Peyer's patch (tissue), 4 donors: ENCODE results near the gene PRR23E. TPM values are rescaled to one million over a fixed set of nuclear protein-coding genes. Genes with fewer than 3 reads are reported as not detected.
A peak's percentile ranks its signal among the peaks of the same experiment; 100 is the strongest.

ENCODE experiments used
- DNase-seq, 3 donors: peaks; one replicate each; pipeline ENCODE4 v3.0.0-alpha.2; 2017 to 2019
- H3K27ac ChIP-seq, 4 donors: fragments of 200-600 bp; sonication (generic); one replicate each; pipeline ENCODE4 v1.5.1; 2016 to 2019
- H3K27me3 ChIP-seq, 2 donors: fragments of 200-600 bp; sonication (generic); one replicate each; pipeline ENCODE4 v1.5.1; 2019
- H3K36me3 ChIP-seq, 3 donors: fragments of 200-600 bp; sonication (generic); one replicate each; pipeline ENCODE4 v1.5.1; 2016 to 2019
- H3K4me1 ChIP-seq, 4 donors: fragments of 200-600 bp; sonication (generic); one replicate each; pipeline ENCODE4 v1.5.1; 2016 to 2019
- H3K4me3 ChIP-seq, 4 donors: fragments of 200-600 bp; sonication (generic); 1 replicate in 3 of 4; 2 replicates in 1 of 4; pipeline ENCODE4 v1.5.1; 2016 to 2019; ENCODE audit warnings: mild to moderate bottlenecking in 1 of 4
- H3K9me3 ChIP-seq, 4 donors: fragments of 200-600 bp; sonication (generic); one replicate each; pipeline ENCODE4 v1.5.1; 2016 to 2019; ENCODE audit warnings: mild to moderate bottlenecking in 1 of 4
- POLR2A ChIP-seq, 2 donors: fragments of 450-650 bp; IDR thresholded peaks; one replicate each; pipeline ENCODE4 v1.5.1; 2017; ENCODE audit warnings: antibody characterized with exemption in 2 of 2, mild to moderate bottlenecking in 2 of 2, moderate library complexity in 2 of 2
- total RNA-seq, 4 donors: library from RNA; depleted of rRNA; stranded (reverse); fragments of >200 nt; gene quantifications; one replicate each; pipeline ENCODE4 v1.1.0, GENCODE V29; 2016
- TF ChIP-seq, protein P1 (sequence below), 6 experiments: fragments of 450-650 bp in 4 of 6; fragments of 200-600 bp in 2 of 6; sonication (generic) in 1 of 6; IDR thresholded peaks; one replicate each; pipeline ENCODE4 v1.5.1; 2017 to 2019; ENCODE audit warnings: antibody characterized with exemption in 6 of 6, mild to moderate bottlenecking in 3 of 6, moderate library complexity in 1 of 6

Gene PRR23E
- total RNA-seq, 4 donors from 2014 or later, result not detected

DNA sequence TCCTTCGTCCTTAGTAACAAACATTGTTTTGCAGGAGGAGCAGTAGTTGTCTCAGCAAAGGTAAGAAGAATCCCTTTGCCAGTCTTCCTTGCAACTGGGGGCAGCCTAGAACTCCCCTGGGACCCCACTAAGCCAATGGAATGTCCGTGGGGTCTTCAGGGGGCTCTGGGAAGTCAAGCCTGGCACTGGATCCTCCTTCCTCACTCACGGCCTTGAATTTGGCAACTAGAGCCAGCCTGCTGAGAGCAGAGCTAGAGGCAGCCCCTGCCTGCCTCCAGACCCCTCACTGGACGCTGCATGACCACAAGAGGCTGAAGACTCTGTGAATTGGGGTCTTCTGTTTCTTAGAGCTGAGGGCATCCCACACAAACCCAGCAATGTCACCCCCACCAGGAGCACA is 18.6 kb upstream of the PRR23E start:
- Histone ChIP-seq H3K4me1 (no peaks in the 10 kb centered on the region), H3K9me3 (no peaks in the 10 kb centered on the region), H3K27ac (no peak overlapping the region), H3K36me3 (no peaks in the 10 kb centered on the region), H3K4me3 (no peak overlapping the region), H3K27me3 (no peaks in the 10 kb centered on the region)
- TF ChIP-seq POLR2A (IDR thresholded peaks at IDR 0.05), result no peak
- DNase-seq, result no peak

DNA sequence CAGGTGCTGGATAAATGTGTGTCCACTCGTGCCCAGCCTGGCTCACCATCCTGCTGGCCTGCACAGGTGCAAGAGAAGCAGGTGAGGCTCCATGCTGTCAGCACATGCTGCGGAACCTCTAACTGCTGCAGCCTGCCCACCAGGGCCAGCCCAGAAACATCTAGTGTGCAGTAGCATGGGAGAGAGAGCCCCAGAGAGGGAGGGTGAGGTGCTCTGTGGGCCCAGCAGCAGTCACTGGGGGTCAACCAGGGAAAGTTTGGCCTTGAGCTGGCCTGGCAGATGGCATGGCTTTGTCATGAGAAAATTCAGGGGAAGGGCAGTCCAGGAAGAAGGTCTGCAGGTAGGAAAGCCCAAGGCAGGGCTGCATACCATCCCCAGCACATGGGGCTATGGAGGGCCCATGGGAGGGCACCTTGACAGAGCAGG is 18.2 kb upstream of the PRR23E start:
- Histone ChIP-seq H3K4me3 (no peak overlapping the region), H3K27me3 (no peaks in the 10 kb centered on the region), H3K36me3 (no peaks in the 10 kb centered on the region), H3K27ac (no peak overlapping the region), H3K4me1 (no peaks in the 10 kb centered on the region), H3K9me3 (no peaks in the 10 kb centered on the region)
- DNase-seq, result peak in 1 of 3 donors; percentile 1
- TF ChIP-seq POLR2A (IDR thresholded peaks at IDR 0.05), result no peak
- TF ChIP-seq, protein P1, sequence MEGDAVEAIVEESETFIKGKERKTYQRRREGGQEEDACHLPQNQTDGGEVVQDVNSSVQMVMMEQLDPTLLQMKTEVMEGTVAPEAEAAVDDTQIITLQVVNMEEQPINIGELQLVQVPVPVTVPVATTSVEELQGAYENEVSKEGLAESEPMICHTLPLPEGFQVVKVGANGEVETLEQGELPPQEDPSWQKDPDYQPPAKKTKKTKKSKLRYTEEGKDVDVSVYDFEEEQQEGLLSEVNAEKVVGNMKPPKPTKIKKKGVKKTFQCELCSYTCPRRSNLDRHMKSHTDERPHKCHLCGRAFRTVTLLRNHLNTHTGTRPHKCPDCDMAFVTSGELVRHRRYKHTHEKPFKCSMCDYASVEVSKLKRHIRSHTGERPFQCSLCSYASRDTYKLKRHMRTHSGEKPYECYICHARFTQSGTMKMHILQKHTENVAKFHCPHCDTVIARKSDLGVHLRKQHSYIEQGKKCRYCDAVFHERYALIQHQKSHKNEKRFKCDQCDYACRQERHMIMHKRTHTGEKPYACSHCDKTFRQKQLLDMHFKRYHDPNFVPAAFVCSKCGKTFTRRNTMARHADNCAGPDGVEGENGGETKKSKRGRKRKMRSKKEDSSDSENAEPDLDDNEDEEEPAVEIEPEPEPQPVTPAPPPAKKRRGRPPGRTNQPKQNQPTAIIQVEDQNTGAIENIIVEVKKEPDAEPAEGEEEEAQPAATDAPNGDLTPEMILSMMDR (IDR thresholded peaks at IDR 0.05), result no peak

DNA sequence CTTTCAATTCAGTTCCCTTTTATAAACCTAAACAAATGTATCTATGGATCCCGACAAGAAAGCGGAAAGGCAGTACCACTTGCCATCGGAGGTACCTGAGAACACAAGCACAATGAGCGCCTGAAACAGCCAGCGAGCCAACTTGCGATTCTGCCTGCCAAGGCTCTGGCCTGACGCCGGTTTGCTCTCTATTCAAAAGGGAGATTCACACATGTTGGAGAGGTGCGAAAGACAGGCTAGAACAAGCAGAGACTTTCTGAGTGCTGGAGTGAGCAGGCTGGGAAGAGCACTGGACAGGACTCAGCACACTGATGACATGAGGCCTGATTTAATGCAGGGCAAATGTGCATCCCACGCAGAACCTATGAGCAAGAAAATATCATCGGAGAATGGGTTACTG is 17.7 kb upstream of the PRR23E start:
- no peaks in the 10 kb centered on the region for H3K9me3 ChIP-seq
- H3K4me3 ChIP-seq, result no peak overlapping the region
- no peak overlapping the region for H3K27ac ChIP-seq
- no peaks in the 10 kb centered on the region for H3K4me1 ChIP-seq
- DNase-seq, result peak in 1 of 3 donors; percentile 12
- no peaks in the 10 kb centered on the region for H3K27me3 ChIP-seq
- no peaks in the 10 kb centered on the region for H3K36me3 ChIP-seq
- TF ChIP-seq, protein P1 (IDR thresholded peaks at IDR 0.05), result no peak
- no peak for TF ChIP-seq POLR2A (IDR thresholded peaks at IDR 0.05)

DNA sequence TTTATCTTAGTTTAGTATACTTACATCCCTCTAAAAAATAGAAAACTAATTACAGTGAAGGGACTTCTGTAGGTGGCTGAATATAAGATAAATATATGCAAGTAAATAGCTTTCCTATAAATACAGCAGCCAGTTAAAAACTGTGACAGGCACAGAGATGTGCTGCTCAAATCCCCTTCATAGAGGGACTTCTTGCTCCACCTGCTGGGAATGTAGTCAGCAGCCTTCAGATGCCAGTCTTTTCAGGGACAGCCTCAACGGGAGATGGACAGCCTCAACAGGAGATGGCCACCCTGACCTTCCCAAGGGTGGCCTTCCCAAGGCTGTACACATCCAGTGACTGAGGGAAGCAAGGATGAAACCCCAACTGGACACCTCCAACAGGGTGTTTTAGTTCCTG is 15.7 kb upstream of the PRR23E start:
- no peaks in the 10 kb centered on the region for H3K36me3 ChIP-seq
- no peaks in the 10 kb centered on the region for H3K27me3 ChIP-seq
- TF ChIP-seq POLR2A (IDR thresholded peaks at IDR 0.05), result no peak
- TF ChIP-seq, protein P1 (IDR thresholded peaks at IDR 0.05), result peak in 3 of 6 experiments; percentile 36 to 52 (median 43)
- no peaks in the 10 kb centered on the region for H3K4me1 ChIP-seq
- no peak overlapping the region for H3K27ac ChIP-seq
- H3K4me3 ChIP-seq, result no peak overlapping the region
- DNase-seq, result peak in 2 of 3 donors; percentile 1 to 47
- H3K9me3 ChIP-seq, result no peaks in the 10 kb centered on the region

DNA sequence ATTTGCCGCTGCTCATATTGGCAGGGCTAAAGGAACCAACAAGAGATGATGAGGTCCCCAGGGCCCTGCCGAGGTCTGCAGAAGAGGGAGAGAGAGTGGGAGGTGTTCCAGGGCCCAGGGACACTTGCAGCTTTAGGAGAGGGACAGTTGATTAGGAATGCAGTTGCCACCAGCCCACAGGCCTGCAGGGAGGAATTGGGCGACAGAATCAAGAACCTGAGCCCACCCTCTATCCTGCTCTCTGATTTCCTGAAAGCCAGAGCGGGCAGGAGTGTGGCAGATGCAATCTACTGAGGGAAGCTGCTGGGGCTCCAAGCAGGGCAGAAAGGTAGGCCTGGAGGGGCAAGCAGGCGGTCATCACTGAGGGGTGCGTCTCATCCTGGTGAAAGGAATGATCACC is 12.1 kb upstream of the PRR23E start:
- no peaks in the 10 kb centered on the region for H3K4me1 ChIP-seq
- H3K27me3 ChIP-seq, result no peaks in the 10 kb centered on the region
- no peaks in the 10 kb centered on the region for H3K9me3 ChIP-seq
- H3K4me3 ChIP-seq, result no peak overlapping the region
- H3K27ac ChIP-seq, result no peak overlapping the region
- TF ChIP-seq, protein P1 (IDR thresholded peaks at IDR 0.05), result no peak
- no peak for TF ChIP-seq POLR2A (IDR thresholded peaks at IDR 0.05)
- no peaks in the 10 kb centered on the region for H3K36me3 ChIP-seq
- peak in 2 of 3 donors; percentile 9 to 26 for DNase-seq

DNA sequence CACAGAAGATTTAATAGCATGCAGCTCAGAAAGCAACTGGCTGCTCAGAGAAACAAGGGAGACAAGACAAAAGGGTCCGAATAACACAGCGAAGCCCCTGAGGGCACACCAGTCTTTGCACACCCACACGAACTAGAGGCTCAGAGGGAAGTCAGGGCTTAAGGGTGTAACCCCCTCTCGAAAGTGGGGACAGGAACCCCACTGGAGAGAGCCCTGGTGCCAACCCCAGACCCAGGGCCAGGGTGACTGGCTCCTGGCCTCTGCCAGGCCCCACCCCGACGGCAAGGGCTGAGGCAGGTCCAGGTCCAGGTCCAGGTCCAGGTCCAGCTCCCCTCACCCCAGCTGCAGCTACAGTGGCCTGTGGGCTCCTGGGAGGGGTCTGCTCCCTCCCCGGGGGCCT is 10.5 kb upstream of the PRR23E start:
- TF ChIP-seq, protein P1 (IDR thresholded peaks at IDR 0.05), result no peak
- no peak for TF ChIP-seq POLR2A (IDR thresholded peaks at IDR 0.05)
- no peak overlapping the region for H3K4me3 ChIP-seq
- H3K27ac ChIP-seq, result no peak overlapping the region
- H3K27me3 ChIP-seq, result no peaks in the 10 kb centered on the region
- no peaks in the 10 kb centered on the region for H3K36me3 ChIP-seq
- H3K4me1 ChIP-seq, result no peaks in the 10 kb centered on the region
- no peaks in the 10 kb centered on the region for H3K9me3 ChIP-seq
- DNase-seq, result peak in 2 of 3 donors; percentile 3 to 42
